Measurements from ENCODE around the gene CTBP2.

GRCh38 chr10:125003901-125004467 is 156.4 kb downstream of the CTBP2 start:
- TF ChIP-seq CTCF (optimal IDR thresholded peaks at IDR 0.05 in 1 of 3, IDR thresholded peaks at IDR 0.05 in 1 of 3, conservative IDR thresholded peaks at IDR 0.05 in 1 of 3; ENCODE audit: extremely low read depth in 1 of 3, insufficient read depth in 2 of 3, low read length in 3 of 3) (no peak), EZH2 (IDR thresholded peaks at IDR 0.05; ENCODE audit: low read length) (no peak)

Data from keratinocyte (primary cell).